HS-5 (cell line): ENCODE results near the gene RASGRP1.

ENCODE experiments used
- DNase-seq: peaks from one replicate; pipeline ENCODE4 v3.0.0-alpha.2; 2012; ENCODE audit warnings: low read depth

The RASGRP1 gene

GRCh38 chr15:38535491-38536200 is 29.0 kb downstream of the RASGRP1 start:
- no peak for DNase-seq

GRCh38 chr15:38534691-38535090 is 29.9 kb downstream of the RASGRP1 start:
- DNase-seq = no peak

GRCh38 chr15:38533926-38534325 is 30.7 kb downstream of the RASGRP1 start:
- DNase-seq = no peak

- DNase-seq = no peak
Measured at GRCh38 chr15:38533416-38533915, 31.1 kb downstream of the RASGRP1 start.

- no peak for DNase-seq
Measured at GRCh38 chr15:38532728-38533127, 31.9 kb downstream of the RASGRP1 start.

- no peak for DNase-seq
Measured at GRCh38 chr15:38531509-38531908, 33.1 kb downstream of the RASGRP1 start.

GRCh38 chr15:38530113-38530512 is 34.5 kb downstream of the RASGRP1 start:
- DNase-seq = no peak

GRCh38 chr15:38528294-38528693 is 36.3 kb downstream of the RASGRP1 start:
- no peak for DNase-seq

- no peak for DNase-seq
Measured at GRCh38 chr15:38526158-38526557, 38.5 kb downstream of the RASGRP1 start.

GRCh38 chr15:38525489-38525888 is 39.1 kb downstream of the RASGRP1 start:
- DNase-seq = no peak

- DNase-seq = no peak
Measured at GRCh38 chr15:38524156-38524555, 40.5 kb downstream of the RASGRP1 start.

GRCh38 chr15:38522922-38523321 is 41.7 kb downstream of the RASGRP1 start:
- no peak for DNase-seq

- DNase-seq = no peak
Measured at GRCh38 chr15:38521316-38521715, 43.3 kb downstream of the RASGRP1 start.

GRCh38 chr15:38520035-38520434 is 44.6 kb downstream of the RASGRP1 start:
- no peak for DNase-seq

- no peak for DNase-seq
Measured at GRCh38 chr15:38518084-38518483, 46.5 kb downstream of the RASGRP1 start.

GRCh38 chr15:38517312-38517975 is 47.2 kb downstream of the RASGRP1 start:
- DNase-seq = no peak

GRCh38 chr15:38516626-38517025 is 48.0 kb downstream of the RASGRP1 start:
- DNase-seq = no peak

- DNase-seq = no peak
Measured at GRCh38 chr15:38514601-38515000, 50.0 kb downstream of the RASGRP1 start.

GRCh38 chr15:38512901-38513300 is 51.7 kb downstream of the RASGRP1 start:
- DNase-seq = no peak

GRCh38 chr15:38509152-38509551 is 55.5 kb downstream of the RASGRP1 start:
- DNase-seq = no peak

GRCh38 chr15:38508647-38509046 is 56.0 kb downstream of the RASGRP1 start:
- DNase-seq = no peak

- DNase-seq = no peak
Measured at GRCh38 chr15:38507570-38507969, 57.0 kb downstream of the RASGRP1 start.

GRCh38 chr15:38506997-38507396 is 57.6 kb downstream of the RASGRP1 start:
- no peak for DNase-seq
